Loucy (cell line): Measurements from ENCODE around the gene CRY2.

Experiments
- EZH2phosphoT487 ChIP-seq: fragments of 200-600 bp; IDR thresholded peaks from 2 replicates; pipeline ENCODE4 v1.6.1; 2018; ENCODE audit warnings: antibody characterized with exemption, mild to moderate bottlenecking, moderate library complexity, borderline replicate concordance
- TF ChIP-seq, protein P1 (sequence below): fragments of 200-600 bp; sonication (generic); conservative IDR thresholded peaks from 2 replicates; pipeline ENCODE4 v1.5.1; 2014; ENCODE audit warnings: mild to moderate bottlenecking, antibody characterized with exemption, low read length

DNA sequence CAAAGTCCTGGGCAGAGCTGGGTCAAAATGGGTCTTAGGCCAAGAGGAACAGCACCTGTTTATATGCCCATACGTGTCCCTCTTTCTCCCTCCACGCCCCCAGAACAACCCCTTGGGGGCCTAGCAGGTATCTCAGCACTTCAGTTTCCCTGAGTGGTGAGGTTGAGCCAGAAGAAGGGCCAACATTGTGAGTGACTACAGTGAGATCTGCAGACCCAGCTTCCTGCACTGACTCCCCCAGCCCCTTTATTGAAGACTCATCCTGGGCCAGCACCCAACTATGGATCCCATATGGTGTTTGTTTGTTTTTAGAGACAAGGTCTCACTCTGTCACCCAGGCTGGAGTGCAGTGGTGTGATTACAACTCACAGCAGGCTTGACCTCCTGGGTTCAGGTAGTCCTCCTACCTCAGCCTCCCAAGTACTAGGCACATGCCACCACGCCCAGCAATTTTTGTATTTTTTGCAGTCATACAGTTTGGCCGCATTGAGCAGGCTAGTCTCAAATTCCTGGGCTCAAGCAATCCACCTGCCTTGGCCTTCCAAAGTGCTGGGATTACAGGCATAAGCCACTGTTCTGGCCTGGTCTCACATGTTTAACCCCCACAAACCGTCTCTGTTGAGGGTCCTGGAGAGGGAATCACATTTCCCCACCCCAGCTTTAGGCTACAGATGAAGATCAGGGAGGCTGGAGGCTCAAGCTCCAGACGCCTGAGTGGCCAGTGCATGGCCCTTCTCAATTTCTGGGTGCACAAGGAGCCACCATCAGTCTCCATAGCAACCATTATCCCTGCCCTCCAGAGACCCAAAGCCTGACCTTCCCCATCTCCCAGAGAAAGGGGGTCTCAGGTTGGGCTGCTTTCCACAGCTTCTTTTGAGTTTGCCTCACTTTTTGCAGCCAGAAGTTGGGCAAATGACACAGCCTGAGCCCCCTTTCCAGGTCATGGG lies 73.5 kb downstream of the CRY2 start:
- TF ChIP-seq, protein P1, sequence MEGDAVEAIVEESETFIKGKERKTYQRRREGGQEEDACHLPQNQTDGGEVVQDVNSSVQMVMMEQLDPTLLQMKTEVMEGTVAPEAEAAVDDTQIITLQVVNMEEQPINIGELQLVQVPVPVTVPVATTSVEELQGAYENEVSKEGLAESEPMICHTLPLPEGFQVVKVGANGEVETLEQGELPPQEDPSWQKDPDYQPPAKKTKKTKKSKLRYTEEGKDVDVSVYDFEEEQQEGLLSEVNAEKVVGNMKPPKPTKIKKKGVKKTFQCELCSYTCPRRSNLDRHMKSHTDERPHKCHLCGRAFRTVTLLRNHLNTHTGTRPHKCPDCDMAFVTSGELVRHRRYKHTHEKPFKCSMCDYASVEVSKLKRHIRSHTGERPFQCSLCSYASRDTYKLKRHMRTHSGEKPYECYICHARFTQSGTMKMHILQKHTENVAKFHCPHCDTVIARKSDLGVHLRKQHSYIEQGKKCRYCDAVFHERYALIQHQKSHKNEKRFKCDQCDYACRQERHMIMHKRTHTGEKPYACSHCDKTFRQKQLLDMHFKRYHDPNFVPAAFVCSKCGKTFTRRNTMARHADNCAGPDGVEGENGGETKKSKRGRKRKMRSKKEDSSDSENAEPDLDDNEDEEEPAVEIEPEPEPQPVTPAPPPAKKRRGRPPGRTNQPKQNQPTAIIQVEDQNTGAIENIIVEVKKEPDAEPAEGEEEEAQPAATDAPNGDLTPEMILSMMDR, result no peak
- TF ChIP-seq EZH2phosphoT487, result no peak
